GM21619 (cell line): ENCODE measurements around the gene ZCCHC4.
A peak's percentile ranks its signal among the peaks of the same experiment; 100 is the strongest.
"Not testable (repeated sequence)": the region's sequence is repeated elsewhere in the genome, so short reads cannot be mapped to it uniquely, and the experiment has no call there.

Experiments used
- ATAC-seq: cut with Tn5 transposase; IDR thresholded peaks from one replicate; pipeline ENCODE4 v1.9.1; 2021; ENCODE audit not compliant: unreplicated experiment

The ZCCHC4 gene

DNA sequence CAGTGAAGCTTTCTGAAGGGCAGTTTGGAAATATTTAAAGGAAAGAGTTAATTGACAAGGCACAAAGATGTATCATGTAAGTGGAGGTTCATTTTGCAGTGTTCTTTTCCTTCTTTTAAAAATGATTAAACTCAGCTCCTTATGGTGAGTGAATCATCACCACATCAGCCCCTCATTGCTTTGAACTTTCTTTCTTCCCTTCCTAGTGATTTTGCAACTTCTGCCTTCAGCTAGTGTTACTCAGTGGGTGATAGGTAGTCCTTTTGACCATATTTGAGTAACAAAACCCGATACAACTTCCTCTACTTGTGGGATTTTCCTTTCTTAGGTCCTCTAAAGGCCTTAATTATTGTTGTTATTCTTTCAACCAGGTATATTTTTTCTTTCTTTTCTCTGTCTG lies 8.2 kb downstream of the ZCCHC4 start:
- no peak for ATAC-seq

DNA sequence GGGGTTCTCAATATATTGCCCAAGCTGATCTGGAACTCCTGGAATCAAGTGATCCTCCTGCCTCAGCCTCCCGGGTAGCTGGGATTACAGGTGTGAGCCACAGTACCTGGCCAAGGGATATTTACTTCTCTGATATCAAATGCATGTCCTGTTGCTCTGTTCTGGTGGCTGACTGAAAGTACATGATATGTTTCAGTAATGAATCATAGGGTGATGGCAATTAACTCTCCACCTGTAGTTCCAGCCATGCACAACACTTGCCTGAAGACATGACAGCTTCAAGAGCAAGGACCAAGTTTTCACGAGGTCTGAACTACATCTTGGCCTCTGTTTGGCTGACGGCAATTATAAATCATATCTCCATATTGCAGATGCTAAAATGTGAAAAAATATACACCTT lies 9.1 kb downstream of the ZCCHC4 start:
- ATAC-seq: no peak

DNA sequence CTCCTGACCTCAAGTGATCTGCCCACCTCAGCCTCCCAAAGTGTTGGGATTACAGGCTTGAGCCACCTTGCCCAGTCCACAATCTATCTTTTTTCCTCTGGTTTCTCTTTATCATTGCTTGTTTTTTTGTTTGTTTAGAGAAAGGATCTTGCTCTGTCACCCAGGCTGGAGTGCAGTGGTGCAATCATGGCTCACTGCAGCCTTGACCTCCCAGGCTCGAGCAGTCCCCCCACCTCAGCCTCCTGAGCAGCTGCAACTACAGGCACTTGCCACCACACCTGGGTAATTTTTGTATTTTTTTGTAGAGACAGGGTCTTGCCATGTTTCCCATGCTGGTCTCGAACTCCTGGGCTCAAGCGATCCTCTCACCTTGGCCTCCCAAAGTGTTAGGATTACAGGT lies 15.9 kb downstream of the ZCCHC4 start:
- ATAC-seq: not testable (repeated sequence)

DNA sequence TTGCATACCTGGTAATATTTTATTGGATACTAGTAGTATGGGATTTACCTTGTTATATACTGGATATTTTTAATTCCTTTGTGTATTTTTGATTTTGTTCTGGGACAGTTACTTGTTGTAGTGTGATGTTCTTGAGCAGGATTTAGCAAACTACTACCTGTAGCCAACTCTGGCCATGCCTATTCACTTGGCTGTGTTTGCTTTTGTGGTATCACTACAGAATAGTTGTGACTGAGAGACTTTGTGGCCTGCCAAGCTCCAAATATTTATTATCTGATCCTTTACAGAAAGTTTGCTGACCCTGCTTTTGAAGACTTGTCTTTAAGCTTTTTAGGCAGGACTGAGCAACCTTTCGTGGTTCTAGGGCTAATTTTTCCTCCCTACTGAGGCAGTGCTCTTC lies 17.8 kb downstream of the ZCCHC4 start:
- ATAC-seq: no peak

DNA sequence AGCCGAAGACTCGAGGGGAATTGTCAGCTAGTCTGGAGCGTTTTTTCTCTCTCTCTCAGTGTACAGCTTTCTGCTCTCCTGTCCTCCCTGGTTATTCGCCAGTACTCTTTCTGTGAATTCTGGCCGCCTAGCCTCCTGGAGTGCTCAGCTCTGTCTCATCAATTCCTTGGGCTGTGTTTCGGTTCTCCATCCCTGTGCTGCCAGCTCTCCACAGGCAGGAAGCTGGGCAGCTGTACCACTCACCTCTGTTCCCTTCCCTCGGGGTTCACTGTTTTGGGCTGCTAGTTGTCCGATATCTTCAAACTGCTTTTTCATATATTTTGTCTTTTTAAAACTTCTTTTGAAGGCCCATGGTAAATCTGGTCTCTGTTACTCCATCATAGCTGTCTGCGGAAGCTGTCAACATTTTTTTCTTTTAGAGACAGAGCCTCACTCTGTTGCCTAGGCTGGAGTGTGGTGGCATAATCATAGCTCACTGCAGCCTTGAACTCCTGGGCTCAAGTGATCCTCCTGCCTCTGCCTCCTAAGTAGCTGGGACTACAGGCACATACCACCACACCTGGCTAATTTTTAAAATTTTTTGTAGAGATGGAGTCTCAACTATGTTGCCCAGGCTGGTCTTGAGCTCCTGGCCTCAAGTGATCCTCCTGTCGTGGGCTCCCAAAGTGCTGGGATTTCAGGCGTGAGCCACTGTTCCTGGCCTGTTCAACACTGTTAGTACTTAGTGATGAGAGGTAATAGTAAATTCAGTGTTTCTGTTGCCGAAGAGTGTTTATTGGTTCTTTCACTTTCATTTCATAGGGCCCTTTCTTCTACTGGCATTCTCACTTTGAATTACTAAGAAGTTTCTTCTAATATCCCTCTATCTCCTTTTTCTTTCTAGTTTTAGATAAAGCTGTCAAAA lies 18.6 kb downstream of the ZCCHC4 start:
- ATAC-seq: peak; percentile 91

DNA sequence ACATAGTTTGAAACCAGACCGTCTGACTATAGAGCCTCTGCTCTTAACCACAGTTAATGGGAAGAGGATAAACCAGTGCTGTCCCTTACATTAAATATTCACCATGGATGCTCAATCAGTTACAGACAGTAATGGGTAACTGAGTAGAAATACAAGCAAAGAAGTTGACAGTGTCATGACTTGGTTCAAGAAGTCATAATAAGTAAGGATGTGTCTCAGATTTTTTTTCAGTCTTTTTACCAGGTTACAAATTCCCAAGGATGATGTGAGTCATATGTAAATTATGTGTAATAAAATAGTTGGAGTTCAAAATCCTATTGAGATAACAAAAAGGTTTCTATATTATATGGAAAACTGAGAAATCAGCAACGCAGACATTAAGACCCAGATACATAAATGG lies 31.1 kb downstream of the ZCCHC4 start:
- no peak for ATAC-seq

DNA sequence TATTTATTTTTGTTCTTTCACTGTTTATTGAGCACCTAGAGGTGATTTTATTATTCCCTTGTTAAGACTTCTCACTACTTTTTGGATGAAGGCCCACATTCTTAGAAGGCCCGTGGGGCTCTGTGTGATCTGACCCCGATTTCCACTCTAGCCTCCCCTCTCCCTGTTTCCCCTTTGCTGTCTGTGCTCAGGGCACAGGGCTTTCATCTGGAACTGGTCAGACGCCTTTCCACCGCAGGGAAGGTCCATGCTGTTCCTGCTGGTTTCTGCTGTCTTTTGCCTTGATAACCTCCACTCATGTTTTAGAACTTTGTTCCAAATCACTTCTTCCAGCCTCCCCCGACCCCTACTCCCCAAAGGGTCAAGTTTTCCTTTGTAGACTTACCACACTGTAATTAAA lies 33.2 kb downstream of the ZCCHC4 start:
- ATAC-seq: no peak

DNA sequence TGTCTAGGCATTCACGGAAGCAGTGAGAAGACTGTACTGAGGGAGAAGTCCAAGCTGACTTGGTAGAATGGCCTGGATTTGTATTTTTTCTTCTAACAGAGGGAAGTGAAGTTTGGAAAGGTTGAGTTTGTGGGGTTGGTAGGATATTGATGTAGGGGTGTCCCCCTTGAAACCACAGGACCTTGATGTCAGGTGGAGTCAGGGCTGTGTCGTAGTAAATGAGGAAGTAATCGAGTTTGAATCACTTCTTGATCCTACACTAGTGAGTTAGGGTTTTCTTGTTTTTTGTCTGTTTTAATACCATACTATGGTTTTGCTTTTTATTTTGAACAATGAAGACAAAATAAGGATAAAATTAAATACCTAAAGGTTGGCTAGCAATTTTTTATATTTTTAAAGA lies 34.3 kb downstream of the ZCCHC4 start:
- ATAC-seq: peak; percentile 69

DNA sequence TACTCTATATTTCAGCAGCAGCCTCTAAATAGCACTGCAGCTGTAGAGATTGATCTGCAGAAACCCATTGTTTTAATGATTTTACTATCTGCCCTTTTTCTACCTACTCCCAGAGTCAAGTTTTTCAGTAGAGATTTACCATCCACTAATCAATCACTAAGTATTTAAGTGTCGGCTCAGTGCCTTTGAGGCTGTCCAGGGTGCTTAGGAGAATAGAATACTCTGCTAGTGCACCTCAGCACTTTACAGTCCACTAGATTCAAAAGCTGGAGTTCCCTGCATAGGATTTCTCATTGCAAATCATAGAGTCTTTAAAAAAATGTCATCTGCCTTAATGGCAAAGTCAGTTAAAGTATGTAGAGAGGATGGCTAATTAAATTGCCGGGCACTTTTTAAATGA lies 34.9 kb downstream of the ZCCHC4 start:
- ATAC-seq: no peak

DNA sequence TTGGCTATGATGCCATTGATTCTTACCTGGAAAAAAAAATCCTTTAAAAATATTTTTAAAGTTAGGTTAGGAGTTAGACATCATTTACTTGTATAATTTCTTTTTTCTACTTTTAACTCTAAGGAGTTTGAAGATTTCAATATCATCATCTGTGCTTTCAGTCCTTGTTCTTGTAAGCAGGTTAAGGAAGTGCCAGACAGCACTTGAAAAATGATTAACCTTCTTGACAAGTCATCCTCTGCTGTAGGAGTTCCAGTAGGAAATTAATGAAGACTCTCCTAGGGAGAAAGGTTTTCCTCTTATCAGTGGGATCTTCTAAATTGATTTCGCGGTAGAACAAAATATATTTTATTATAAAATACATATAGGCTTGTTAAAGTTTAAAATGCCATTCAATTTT lies 35.4 kb downstream of the ZCCHC4 start:
- no peak for ATAC-seq

DNA sequence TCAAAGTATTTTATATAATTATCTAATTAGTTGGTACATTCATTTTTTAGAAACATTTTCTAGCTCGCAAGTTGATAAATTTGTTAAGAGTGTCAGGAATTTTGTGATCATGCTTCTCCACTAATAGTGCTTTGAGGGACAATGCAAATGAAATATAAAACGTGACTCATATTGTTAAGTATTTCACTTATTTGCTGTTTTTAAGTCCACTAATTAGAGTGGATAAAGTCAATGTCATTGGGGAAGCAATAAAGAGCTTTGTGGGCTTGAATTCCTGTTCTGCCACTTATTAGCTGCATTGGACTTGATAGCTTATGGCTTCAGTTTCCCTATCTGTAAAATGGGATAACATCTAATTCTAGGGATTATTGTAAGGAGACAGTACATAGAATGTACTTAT lies 38.0 kb downstream of the ZCCHC4 start:
- no peak for ATAC-seq

DNA sequence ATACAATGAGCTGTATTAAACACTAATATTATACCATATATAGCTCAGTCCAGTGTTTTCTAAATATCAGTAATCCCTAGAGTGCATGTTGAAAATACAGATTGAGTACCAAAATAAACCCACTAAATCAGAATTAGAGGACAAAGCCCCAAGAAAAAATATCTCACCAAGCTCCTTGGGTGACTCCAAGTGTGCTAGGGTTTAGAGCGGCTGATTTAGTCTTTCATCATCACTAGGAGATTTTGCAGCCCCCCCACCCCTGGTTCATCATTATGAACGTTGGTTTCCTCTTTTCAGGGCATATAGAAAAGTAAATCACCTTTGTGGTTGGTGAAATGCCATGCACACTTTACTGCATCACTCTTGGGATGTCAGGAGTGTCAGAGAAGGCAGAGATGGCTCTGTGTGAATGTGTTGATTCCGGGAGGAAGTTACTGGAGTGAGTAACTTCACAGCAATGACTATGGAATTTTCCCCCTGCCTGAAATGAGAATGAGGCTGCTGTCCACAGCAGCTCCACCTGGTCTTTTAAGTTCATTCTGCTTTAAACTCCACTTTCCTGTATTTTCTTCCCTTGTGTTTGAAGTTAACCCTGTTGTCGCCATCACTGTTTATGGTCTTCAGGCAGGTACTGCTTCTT lies 39.3 kb downstream of the ZCCHC4 start:
- no peak for ATAC-seq

DNA sequence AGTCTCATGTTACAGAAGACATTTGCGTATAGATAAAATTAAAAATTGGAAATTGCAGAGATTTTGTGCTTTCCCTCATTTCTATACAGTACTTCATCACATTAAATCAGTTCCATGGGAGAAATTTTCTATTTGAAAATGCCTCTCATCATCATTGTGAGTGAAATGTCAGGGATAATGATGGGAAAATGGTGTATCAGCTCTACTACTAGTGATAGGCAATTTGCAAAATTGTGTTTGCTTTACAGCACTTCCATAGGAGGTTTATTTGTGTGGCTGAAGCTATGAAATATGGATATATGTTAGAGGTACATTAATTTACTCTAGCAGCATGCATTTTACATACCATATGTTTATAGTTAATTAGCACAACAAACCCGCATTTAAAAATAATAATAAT lies 43.5 kb downstream of the ZCCHC4 start:
- no peak for ATAC-seq

DNA sequence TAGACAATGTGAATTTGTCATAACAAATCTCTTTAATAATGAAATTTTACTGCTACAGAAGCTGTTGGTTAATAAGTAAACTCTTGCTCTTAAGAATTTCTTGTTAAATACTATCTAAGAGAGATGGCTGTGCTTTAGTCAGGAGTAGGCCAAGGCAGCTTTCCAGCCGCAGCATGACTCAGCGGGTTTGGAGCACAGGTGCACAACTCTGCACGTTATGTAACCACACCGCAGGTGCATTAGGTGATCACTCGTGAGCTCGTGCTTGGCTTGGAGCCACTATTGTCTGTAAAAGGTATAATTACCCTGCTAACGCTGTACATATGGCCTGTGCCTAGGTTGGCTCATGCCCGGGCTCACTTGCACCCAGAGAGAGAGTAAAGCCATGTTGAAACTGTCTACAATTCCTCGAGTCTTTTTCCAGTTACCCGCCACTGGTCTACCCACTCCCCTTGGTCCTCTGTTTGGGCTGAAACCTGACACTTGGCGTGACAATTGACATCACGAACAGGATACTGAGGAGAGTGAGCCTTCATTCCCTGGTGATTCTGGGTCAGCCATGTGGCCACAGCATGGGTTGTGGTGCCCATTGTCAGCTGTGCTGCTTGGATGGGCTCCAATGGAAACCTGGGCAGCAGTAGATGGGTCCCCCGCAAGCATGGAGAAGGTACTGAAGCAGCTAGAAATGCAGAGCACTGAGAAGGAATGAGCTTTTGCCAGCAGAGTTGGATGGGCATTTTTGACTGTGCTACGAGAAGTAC lies 46.1 kb downstream of the ZCCHC4 start:
- no peak for ATAC-seq

DNA sequence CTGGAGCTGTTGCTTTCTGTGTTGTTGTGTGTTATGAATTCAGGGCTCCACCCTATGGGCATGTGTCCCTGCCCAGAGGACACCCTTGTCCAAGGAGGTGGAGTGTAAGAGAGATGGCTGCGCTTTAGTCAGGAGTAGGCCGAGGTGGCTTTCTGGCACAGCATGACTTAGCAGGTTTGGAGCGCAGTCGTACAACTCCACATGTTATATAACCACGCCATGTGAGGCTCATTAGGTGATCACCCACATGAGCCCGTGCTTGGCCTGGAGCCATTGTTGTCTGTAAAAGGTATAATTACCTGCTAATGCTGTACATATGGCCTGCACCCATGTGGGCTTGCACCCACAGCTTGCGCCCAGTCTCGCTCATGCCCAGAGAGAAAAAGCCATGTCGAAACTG lies 48.7 kb downstream of the ZCCHC4 start:
- no peak for ATAC-seq

DNA sequence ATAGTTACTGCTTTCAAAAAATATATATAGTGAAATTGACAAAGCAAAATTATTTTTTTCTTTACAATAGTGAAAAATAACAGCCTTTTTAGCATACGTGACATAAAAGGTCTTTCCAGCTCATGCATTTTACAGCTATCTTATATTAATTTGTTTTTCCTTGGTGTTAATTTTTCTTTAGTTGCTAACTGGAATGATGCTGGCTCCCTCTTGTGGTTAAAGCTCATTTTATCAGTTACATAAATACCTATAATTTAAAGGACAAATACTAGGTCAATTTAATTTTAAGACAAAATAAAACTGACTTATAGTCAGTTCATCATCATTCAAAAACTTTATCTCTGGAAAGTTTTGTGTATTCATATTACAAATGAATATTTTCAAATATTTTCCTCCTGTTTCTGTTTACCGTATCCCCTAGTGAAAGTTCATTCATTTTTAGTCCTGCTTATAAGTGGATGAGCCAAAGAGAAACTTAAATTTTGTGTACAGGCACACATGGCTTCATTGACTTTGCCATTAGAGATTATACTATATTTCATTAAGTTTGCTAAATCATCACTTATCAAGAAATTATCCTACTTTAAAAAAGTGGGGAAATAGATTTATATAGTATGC lies 54.5 kb downstream of the ZCCHC4 start:
- no peak for ATAC-seq

DNA sequence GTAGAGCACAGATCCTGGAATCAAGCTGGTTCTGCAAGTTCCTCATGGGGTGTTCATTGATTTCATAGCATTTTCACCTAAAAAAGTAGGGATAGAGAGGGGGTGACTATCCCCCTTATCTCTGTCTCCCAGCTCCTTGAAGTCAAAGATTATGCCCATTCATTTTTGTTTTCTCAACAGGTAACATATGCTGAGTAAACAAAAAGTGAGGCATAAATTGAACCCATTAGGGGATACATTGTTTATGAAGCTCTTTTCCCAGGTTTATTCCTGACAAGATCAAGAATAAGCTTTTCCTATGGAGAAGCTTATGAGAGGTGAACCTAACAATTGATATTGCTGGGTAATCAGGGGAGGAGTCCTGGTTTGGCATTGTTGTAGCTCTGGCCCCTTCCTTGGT lies 55.3 kb downstream of the ZCCHC4 start:
- no peak for ATAC-seq

DNA sequence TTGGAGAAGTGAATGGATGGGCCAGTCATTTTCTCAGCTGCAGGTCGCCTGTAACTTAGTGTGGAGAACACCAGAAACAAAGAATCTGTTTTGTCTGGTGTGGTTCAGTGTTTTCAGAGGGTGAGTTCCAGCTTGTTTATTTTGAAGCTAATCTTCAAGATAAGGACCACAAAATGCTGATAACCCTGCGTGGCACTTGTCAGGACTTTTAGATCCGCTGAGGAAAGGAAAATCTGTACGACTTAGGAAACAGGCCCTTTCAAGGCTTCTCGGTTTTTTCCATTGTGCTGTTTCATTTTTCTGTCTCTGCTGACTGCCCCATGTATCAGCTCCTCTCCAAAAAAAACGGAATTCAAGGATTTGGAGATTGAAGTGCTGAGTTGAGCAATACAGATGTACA lies 55.7 kb downstream of the ZCCHC4 start:
- ATAC-seq: no peak

DNA sequence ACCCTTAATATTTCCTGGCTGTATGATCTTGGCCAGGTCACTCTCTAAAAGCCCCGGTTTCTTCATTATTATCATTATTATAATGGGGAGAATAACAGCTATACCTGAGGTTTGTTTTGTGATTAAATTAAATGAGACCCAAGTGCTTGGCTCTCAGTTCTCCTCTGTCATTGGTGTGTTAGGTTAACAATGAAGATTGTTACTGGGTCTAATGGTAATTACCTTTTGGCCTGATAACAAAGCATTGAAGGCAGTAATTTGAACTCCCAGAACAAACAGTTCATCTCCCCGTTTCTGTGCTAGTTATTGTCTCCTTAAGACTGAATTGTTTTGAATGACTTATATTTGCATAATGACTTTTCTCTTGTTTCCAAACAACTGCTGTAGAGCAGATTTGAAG lies 57.7 kb downstream of the ZCCHC4 start:
- no peak for ATAC-seq

DNA sequence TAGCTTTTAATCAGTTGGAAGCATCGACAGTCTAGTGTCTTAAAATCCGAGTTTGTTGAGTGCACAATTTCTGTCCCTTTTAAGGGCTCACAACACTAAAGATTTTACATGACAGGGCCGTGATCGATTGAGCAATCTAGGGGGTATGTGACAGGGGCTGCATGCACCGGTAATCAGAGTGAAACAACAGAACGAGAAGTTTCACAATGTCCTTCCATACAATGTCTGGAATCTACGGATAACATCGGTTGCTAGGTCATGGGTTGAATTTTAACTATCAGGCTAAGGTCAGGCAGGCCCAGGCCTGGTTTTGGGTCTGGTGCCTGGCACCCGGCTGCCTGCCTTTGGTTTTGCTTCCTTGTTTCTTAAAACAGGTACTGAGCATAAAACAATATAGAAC lies 60.0 kb downstream of the ZCCHC4 start:
- not testable (repeated sequence) for ATAC-seq

DNA sequence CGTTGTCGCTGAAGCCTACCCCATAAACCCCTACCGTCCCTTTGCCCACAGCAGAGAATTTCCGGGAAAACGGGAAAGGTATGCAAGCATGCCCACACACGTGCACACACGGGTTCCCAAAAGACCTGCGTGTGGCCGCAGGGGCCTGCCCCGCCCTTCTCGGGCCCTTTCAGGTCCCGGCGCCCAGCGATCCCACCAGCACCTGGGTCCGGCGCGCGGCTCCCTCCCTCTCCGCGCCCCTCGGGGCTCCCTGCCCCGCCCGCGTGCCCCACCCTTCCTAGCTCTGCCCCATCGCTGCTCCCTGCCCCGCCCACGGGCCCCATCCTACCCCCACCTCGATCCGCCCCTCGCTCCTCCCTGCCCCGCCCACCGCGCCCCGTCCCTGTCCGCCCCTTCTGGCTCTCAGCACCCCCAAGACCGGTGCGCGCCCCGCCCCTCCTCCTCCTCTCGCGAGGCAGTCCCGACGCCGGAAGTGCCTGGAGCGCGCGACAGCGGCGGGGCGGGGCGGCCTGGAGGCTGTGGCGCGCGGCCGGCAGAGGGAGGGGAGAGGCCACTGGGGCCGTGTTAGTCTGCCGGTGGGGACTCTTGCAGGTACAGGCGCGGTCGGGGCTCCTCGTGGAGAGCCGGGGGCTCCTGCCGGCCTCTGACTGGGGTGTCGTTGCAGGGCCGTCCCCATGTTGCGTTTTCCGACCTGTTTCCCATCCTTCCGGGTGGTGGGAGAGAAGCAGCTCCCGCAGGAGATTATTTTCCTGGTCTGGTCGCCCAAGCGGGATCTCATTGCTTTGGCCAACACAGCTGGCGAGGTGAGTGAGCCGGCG lies 64.4 kb downstream of the ZCCHC4 start, which contains the start of gene ANAPC4:
ANAPC4 (plus strand) TSS at position 510 of the 818 bp plus-strand sequence; CDS start at position 675, 165 bp downstream.
- peak; percentile 95 for ATAC-seq
